Esophagus squamous epithelium (tissue), 5 donors: Measurements from ENCODE around the gene INPP5E. TPM values are rescaled to one million over a fixed set of nuclear protein-coding genes. Genes with fewer than 3 reads are reported as not detected.

Source experiments
- DNase-seq: peaks from one replicate; lab custom pipeline; 2025; lab: John Stamatoyannopoulos, UW
- H3K27ac ChIP-seq, 4 donors: fragments of 200-600 bp; sonication (generic); one replicate each; pipeline ENCODE4 v1.5.1; 2016 to 2019; ENCODE audit warnings: mild to moderate bottlenecking in 1 of 4
- H3K27me3 ChIP-seq, 4 donors: fragments of 200-600 bp; sonication (generic); 1 replicate in 3 of 4; 2 replicates in 1 of 4; pipeline versions ENCODE4 v1.5.1 to v1.6.0; 2017 to 2021; ENCODE audit warnings: antibody characterized with exemption in 1 of 4
- H3K36me3 ChIP-seq, 3 donors: fragments of 200-600 bp; sonication (generic); one replicate each; pipeline ENCODE4 v1.5.1; 2016 to 2019
- H3K4me1 ChIP-seq, 3 donors: fragments of 200-600 bp; sonication (generic); one replicate each; pipeline ENCODE4 v1.5.1; 2017 to 2019
- H3K4me3 ChIP-seq, 4 donors: fragments of 200-600 bp; sonication (generic); 1 replicate in 3 of 4; 2 replicates in 1 of 4; pipeline ENCODE4 v1.5.1; 2016 to 2019; ENCODE audit warnings: mild to moderate bottlenecking in 2 of 4, moderate library complexity in 1 of 4
- H3K9me3 ChIP-seq, 3 donors: fragments of 200-600 bp; sonication (generic); one replicate each; pipeline ENCODE4 v1.5.1; 2016 to 2019
- POLR2A ChIP-seq, 4 donors: fragments of 450-650 bp; IDR thresholded peaks; one replicate each; pipeline ENCODE4 v1.6.1; 2017; ENCODE audit warnings: antibody characterized with exemption in 4 of 4, mild to moderate bottlenecking in 4 of 4, moderate library complexity in 3 of 4
- WGBS, 2 donors: methylation state at CpG; one replicate each; pipeline ENCODE4 v1.1.5; 2018; 5-methylcytosine and 5-hydroxymethylcytosine counted together
- intact Hi-C: fragments of 100-400 bp; cut with DNase I; formaldehyde crosslinking; loops from one replicate; pipeline ENCODE4 v1.15.0; 2022
- total RNA-seq, 4 donors: library from RNA; depleted of rRNA; stranded (reverse); fragments of >200 nt; gene quantifications; one replicate each; pipeline ENCODE4 v1.1.0, GENCODE V29; 2016
- TF ChIP-seq, protein P1 (sequence below), 6 experiments: fragments of 450-650 bp in 4 of 6; fragments of 200-600 bp in 2 of 6; sonication (generic) in 2 of 6; IDR thresholded peaks; one replicate each; pipeline ENCODE4 v1.5.1; 2016 to 2019; ENCODE audit warnings: antibody characterized with exemption in 6 of 6, mild to moderate bottlenecking in 4 of 6, moderate library complexity in 4 of 6
- donor health status: DM: yes; HTN: yes; CAD: no.

INPP5E gene
- total RNA-seq, 4 donors from 2014 or later = 6.2 to 7.8 (median 7.5) TPM

DNA sequence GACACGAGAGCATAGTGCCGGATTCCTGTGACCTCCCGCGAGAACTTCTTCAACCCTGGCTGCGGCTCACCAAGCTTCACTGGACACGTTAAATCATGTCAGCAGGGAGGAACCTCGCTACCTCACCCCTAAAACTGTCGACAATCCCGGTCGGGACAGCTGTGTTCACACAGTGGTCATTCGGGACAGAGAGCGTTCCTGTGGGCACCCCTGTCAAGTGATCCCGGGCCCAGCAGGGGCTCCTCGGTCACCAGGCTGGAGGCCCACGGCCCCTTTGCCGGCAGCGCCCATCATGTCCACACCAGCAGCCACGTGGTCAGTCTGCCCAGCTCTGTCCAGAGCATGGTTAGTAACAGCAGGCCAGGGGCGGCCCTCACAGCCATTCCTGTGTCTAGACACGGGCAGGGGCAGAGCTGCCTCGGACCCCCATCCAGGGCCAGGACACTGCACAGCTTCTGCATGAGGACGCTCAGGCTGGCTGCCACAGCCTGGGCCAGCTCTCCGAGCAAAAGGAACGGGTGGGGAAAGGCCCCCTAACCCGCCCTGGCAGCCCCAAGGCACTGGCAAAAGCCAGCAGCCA lies 3.5 kb downstream of the INPP5E start:
- 50% methylated on average over 2 of the region's 25 CpGs; no CpG with 5 or more reads in 1 of the 2 donors for WGBS, 2 donors
- Histone ChIP-seq H3K4me1 (peaks cover 11 to 47% (median 28%) of the 10 kb centered on the region in 3 donors), H3K4me3 (no peak overlapping the region), H3K27ac (no peak overlapping the region), H3K9me3 (no peaks in the 10 kb centered on the region), H3K27me3 (no peaks in the 10 kb centered on the region), H3K36me3 (peaks cover 4 to 60% (median 8%) of the 10 kb centered on the region in 3 donors)
- intact Hi-C loops = no loop called here
- no peak for DNase-seq
- TF ChIP-seq, protein P1, sequence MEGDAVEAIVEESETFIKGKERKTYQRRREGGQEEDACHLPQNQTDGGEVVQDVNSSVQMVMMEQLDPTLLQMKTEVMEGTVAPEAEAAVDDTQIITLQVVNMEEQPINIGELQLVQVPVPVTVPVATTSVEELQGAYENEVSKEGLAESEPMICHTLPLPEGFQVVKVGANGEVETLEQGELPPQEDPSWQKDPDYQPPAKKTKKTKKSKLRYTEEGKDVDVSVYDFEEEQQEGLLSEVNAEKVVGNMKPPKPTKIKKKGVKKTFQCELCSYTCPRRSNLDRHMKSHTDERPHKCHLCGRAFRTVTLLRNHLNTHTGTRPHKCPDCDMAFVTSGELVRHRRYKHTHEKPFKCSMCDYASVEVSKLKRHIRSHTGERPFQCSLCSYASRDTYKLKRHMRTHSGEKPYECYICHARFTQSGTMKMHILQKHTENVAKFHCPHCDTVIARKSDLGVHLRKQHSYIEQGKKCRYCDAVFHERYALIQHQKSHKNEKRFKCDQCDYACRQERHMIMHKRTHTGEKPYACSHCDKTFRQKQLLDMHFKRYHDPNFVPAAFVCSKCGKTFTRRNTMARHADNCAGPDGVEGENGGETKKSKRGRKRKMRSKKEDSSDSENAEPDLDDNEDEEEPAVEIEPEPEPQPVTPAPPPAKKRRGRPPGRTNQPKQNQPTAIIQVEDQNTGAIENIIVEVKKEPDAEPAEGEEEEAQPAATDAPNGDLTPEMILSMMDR (IDR thresholded peaks at IDR 0.05) = no peak
- no peak for TF ChIP-seq POLR2A (IDR thresholded peaks at IDR 0.05)

DNA sequence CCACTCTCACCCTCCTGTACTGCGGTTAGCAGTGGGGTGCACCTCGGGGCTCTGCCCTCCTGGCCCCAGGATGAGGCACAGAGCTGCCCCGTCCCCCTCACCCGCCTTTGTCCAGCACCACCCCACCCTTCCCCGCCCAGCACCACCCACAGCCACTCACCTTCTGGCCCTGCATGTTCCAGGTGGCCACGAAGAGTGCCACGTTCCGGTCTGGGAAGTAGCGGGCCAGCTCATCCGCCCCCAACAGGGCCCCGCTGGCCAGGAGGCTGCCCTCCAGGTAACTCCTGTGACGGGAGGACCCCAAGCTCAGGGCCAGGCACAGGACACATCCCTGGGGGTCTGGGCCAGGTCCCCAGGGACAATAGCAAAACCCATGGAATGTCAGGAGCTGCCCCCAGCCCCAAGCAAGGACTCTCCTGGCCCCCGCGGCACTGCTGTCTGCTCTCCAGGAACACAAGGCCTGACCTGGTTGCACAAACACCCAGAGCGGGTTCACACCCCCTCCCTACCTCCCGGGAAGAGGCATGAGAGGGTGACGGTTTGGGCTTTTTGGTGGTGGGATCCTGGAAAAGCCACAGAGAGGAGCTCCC lies 5.0 kb downstream of the INPP5E start:
- H3K4me3 ChIP-seq = no peak overlapping the region
- no peaks in the 10 kb centered on the region for H3K9me3 ChIP-seq
- peaks cover 10 to 66% (median 13%) of the 10 kb centered on the region in 3 donors for H3K36me3 ChIP-seq
- WGBS, 2 donors = 87% methylated on average over 3 of the region's 17 CpGs; no CpG with 5 or more reads in 1 of the 2 donors
- intact Hi-C loops = no loop called here
- H3K4me1 ChIP-seq = peaks cover 5 to 40% (median 23%) of the 10 kb centered on the region in 3 donors
- TF ChIP-seq, protein P1 (IDR thresholded peaks at IDR 0.05) = no peak
- no peak for TF ChIP-seq POLR2A (IDR thresholded peaks at IDR 0.05)
- H3K27ac ChIP-seq = no peak overlapping the region
- H3K27me3 ChIP-seq = no peaks in the 10 kb centered on the region
- no peak for DNase-seq

GRCh38 chr9:136433849-136434579 lies 5.6 kb downstream of the INPP5E start:
- Histone ChIP-seq H3K27me3 (no peaks in the 10 kb centered on the region), H3K4me1 (peaks cover 5 to 38% (median 23%) of the 10 kb centered on the region in 3 donors), H3K4me3 (no peak overlapping the region), H3K36me3 (peaks cover 10 to 73% (median 16%) of the 10 kb centered on the region in 3 donors), H3K9me3 (no peaks in the 10 kb centered on the region), H3K27ac (no peak overlapping the region)
- DNase-seq = no peak
- TF ChIP-seq POLR2A (IDR thresholded peaks at IDR 0.05) = no peak
- TF ChIP-seq, protein P1 (IDR thresholded peaks at IDR 0.05) = no peak
- intact Hi-C loops = no loop called here
- 90 to 92% methylated on average over 11 to 18 of the region's 37 CpGs for WGBS, 2 donors

GRCh38 chr9:136433043-136433715 lies 6.5 kb downstream of the INPP5E start:
- intact Hi-C loops = no loop called here
- Histone ChIP-seq H3K4me1 (peaks cover 5 to 30% (median 19%) of the 10 kb centered on the region in 3 donors), H3K27ac (no peak overlapping the region), H3K27me3 (no peaks in the 10 kb centered on the region), H3K4me3 (no peak overlapping the region), H3K36me3 (peaks cover 10 to 81% (median 17%) of the 10 kb centered on the region in 3 donors), H3K9me3 (no peaks in the 10 kb centered on the region)
- 88% methylated on average over 5 of the region's 36 CpGs; no CpG with 5 or more reads in 1 of the 2 donors for WGBS, 2 donors
- TF ChIP-seq, protein P1 (IDR thresholded peaks at IDR 0.05) = no peak
- TF ChIP-seq POLR2A (IDR thresholded peaks at IDR 0.05) = no peak
- no peak for DNase-seq
